Measurements from ENCODE around the gene ST6GALNAC3.

Gene ST6GALNAC3

GRCh38 chr1:76433526-76433925, 359.0 kb downstream of the ST6GALNAC3 start:
- no peak for DNase-seq (ENCODE audit: low spot score)

GRCh38 chr1:76443217-76443616, 368.7 kb downstream of the ST6GALNAC3 start:
- DNase-seq (ENCODE audit: low spot score): no peak

- no peak for DNase-seq (ENCODE audit: low spot score)
Observed at GRCh38 chr1:76444773-76445172, 370.2 kb downstream of the ST6GALNAC3 start.

- DNase-seq (ENCODE audit: low spot score): no peak
Observed at GRCh38 chr1:76450229-76450628, 375.7 kb downstream of the ST6GALNAC3 start.

GRCh38 chr1:76463278-76463677, 388.7 kb downstream of the ST6GALNAC3 start:
- DNase-seq (ENCODE audit: low spot score): no peak

GRCh38 chr1:76463849-76464248, 389.3 kb downstream of the ST6GALNAC3 start:
- DNase-seq (ENCODE audit: low spot score): no peak

- DNase-seq (ENCODE audit: low spot score): no peak
Observed at GRCh38 chr1:76465030-76465429, 390.5 kb downstream of the ST6GALNAC3 start.

GRCh38 chr1:76470166-76470565, 395.6 kb downstream of the ST6GALNAC3 start:
- DNase-seq (ENCODE audit: low spot score): no peak

- no peak for DNase-seq (ENCODE audit: low spot score)
Observed at GRCh38 chr1:76471536-76471935, 397.0 kb downstream of the ST6GALNAC3 start.

- DNase-seq (ENCODE audit: low spot score): no peak
Observed at GRCh38 chr1:76473591-76473990, 399.0 kb downstream of the ST6GALNAC3 start.

- DNase-seq (ENCODE audit: low spot score): no peak
Observed at GRCh38 chr1:76474922-76475321, 400.4 kb downstream of the ST6GALNAC3 start.

GRCh38 chr1:76477156-76477555, 402.6 kb downstream of the ST6GALNAC3 start:
- no peak for DNase-seq (ENCODE audit: low spot score)

GRCh38 chr1:76480827-76481226, 406.3 kb downstream of the ST6GALNAC3 start:
- no peak for DNase-seq (ENCODE audit: low spot score)

- DNase-seq (ENCODE audit: low spot score): no peak
Observed at GRCh38 chr1:76481672-76482071, 407.1 kb downstream of the ST6GALNAC3 start.

GRCh38 chr1:76482272-76482671, 407.7 kb downstream of the ST6GALNAC3 start:
- DNase-seq (ENCODE audit: low spot score): no peak

GRCh38 chr1:76491737-76492136, 417.2 kb downstream of the ST6GALNAC3 start:
- DNase-seq (ENCODE audit: low spot score): no peak

GRCh38 chr1:76492752-76493430, 418.3 kb downstream of the ST6GALNAC3 start:
- no peak for DNase-seq (ENCODE audit: low spot score)

GRCh38 chr1:76494807-76495206, 420.3 kb downstream of the ST6GALNAC3 start:
- DNase-seq (ENCODE audit: low spot score): no peak

GRCh38 chr1:76496871-76497270, 422.3 kb downstream of the ST6GALNAC3 start:
- DNase-seq (ENCODE audit: low spot score): no peak

GRCh38 chr1:76500116-76500515, 425.6 kb downstream of the ST6GALNAC3 start:
- no peak for DNase-seq (ENCODE audit: low spot score)

- no peak for DNase-seq (ENCODE audit: low spot score)
Observed at GRCh38 chr1:76501136-76501535, 426.6 kb downstream of the ST6GALNAC3 start.

- no peak for DNase-seq (ENCODE audit: low spot score)
Observed at GRCh38 chr1:76501586-76502219, 427.2 kb downstream of the ST6GALNAC3 start.

GRCh38 chr1:76503100-76503499, 428.6 kb downstream of the ST6GALNAC3 start:
- no peak for DNase-seq (ENCODE audit: low spot score)

- no peak for DNase-seq (ENCODE audit: low spot score)
Observed at GRCh38 chr1:76503736-76504135, 429.2 kb downstream of the ST6GALNAC3 start.

Measured in GM03348 (cell line).